GM12878 (cell line): ENCODE data around the gene LTB4R. TPM values are rescaled to one million over a fixed set of nuclear protein-coding genes. Genes with fewer than 3 reads are reported as not detected.

Experiments
- ATAC-seq: fragments of 200-7000 bp; cut with Tn5 transposase; 3 replicates; pipeline ENCODE4 v1.9.1; 2020; ENCODE audit warnings: mild to moderate bottlenecking, moderate library complexity
- BruUV-seq: library from RNA; stranded (reverse); fragments of 400-500 nt; replicated peaks from 2 replicates; lab custom pipeline; 2021; lab: Mats Ljungman, UMichigan
- CTCF ChIA-PET: fragments of 300-600 bp; sonication (Branson Sonifier 250); formaldehyde crosslinking; extraction: SDS; loops from one replicate; lab custom pipeline; 2021; ENCODE audit warnings: inconsistent platforms; lab: Yijun Ruan, JAX
- POLR2A ChIA-PET: fragments of 350-600 bp; formaldehyde crosslinking; extraction: SDS; loops from one replicate; lab custom pipeline; 2021; ENCODE audit warnings: inconsistent platforms; lab: Charles Lee
- RAD21 ChIA-PET: fragments of 300-600 bp; sonication (Branson Sonifier 250); formaldehyde crosslinking; loops from one replicate; lab custom pipeline; 2023; ENCODE audit warnings: antibody characterized with exemption; ENCODE audit not compliant: unreplicated experiment; lab: Charles Lee
- SMC1A ChIA-PET: fragments of 300-600 bp; sonication (Branson Sonifier 250); formaldehyde crosslinking; loops from one replicate; lab custom pipeline; 2023; ENCODE audit not compliant: unreplicated experiment, uncharacterized antibody; lab: Charles Lee
- DNase-seq: peaks from one replicate; pipeline ENCODE4 v3.0.0-alpha.2; 2011; ENCODE audit warnings: low read depth, low spot score
- FAIRE-seq: peaks from 3 replicates; lab custom pipeline; 2011; peaks lifted over from hg19 to GRCh38; lab: Jason Lieb, UNC
- H2AFZ ChIP-seq: 2 replicates; pipeline ENCODE4 v1.6.0; 2011; ENCODE audit warnings: low read depth, low read length, control low read depth; ENCODE audit not compliant: control insufficient read depth
- H3K27ac ChIP-seq: 2 replicates; pipeline ENCODE4 v1.5.1; 2011; ENCODE audit warnings: control low read depth; ENCODE audit not compliant: control insufficient read depth, insufficient read depth
- H3K27me3 ChIP-seq, 2 experiments: replicated peaks in 1 of 2; 2 replicates each; pipeline versions ENCODE4 v1.6.0 to v1.6.1; 2011; ENCODE audit warnings: low read length in 1 of 2; ENCODE audit not compliant: control insufficient read depth in 2 of 2, insufficient read depth in 2 of 2
- H3K36me3 ChIP-seq, 2 experiments: 2 replicates each; pipeline ENCODE4 v1.5.1; 2011; ENCODE audit warnings: low read length in 1 of 2; ENCODE audit not compliant: control insufficient read depth in 2 of 2, insufficient read depth in 2 of 2
- H3K4me1 ChIP-seq: 2 replicates; pipeline ENCODE4 v1.6.1; 2011; ENCODE audit warnings: mild to moderate bottlenecking, low read length, moderate library complexity, mixed read lengths; ENCODE audit not compliant: control insufficient read depth, insufficient read depth
- H3K4me2 ChIP-seq: 2 replicates; pipeline ENCODE4 v1.6.0; 2011; ENCODE audit warnings: control low read depth; ENCODE audit not compliant: control insufficient read depth, insufficient read depth
- H3K4me3 ChIP-seq: fragments of 200-600 bp; sonication (generic); 2 replicates; pipeline ENCODE4 v1.5.1; 2016
- H3K79me2 ChIP-seq: 2 replicates; pipeline ENCODE4 v1.6.0; 2011; ENCODE audit warnings: low read length; ENCODE audit not compliant: control insufficient read depth, insufficient read depth
- H3K9ac ChIP-seq: 2 replicates; pipeline ENCODE4 v1.8.0; 2011; ENCODE audit warnings: low read length, control low read depth, mixed read lengths; ENCODE audit not compliant: control insufficient read depth, insufficient read depth
- H3K9me3 ChIP-seq: replicated peaks from 3 replicates; pipeline ENCODE4 v1.5.1; 2011; ENCODE audit warnings: mild to moderate bottlenecking, low read length; ENCODE audit not compliant: control insufficient read depth, insufficient read depth
- H4K20me1 ChIP-seq: 2 replicates; pipeline ENCODE4 v1.6.0; 2011; ENCODE audit not compliant: control insufficient read depth, insufficient read depth
- CHD4 ChIP-seq: fragments of 200-600 bp; sonication (generic); IDR thresholded peaks from 2 replicates; pipeline ENCODE4 v1.6.1; 2016; ENCODE audit warnings: mild to moderate bottlenecking
- PAX8 ChIP-seq: fragments of 450-650 bp; IDR thresholded peaks from 2 replicates; pipeline ENCODE4 v1.6.1; 2017; ENCODE audit warnings: mild to moderate bottlenecking, moderate library complexity
- RUNX3 ChIP-seq: IDR thresholded peaks from 2 replicates; pipeline ENCODE4 v1.6.1; 2012; ENCODE audit warnings: low read length, inconsistent platforms
- SMARCA5 ChIP-seq: fragments of 450-650 bp; IDR thresholded peaks from 2 replicates; pipeline ENCODE4 v1.6.1; 2017; ENCODE audit warnings: mild to moderate bottlenecking
- SREBF1 ChIP-seq: IDR thresholded peaks from 2 replicates; pipeline ENCODE4 v1.6.1; 2012; ENCODE audit warnings: mild to moderate bottlenecking, low read length
- TCF3 ChIP-seq: IDR thresholded peaks from 2 replicates; pipeline ENCODE4 v1.6.1; 2012; ENCODE audit warnings: low read depth, mild to moderate bottlenecking, low read length, borderline replicate concordance; ENCODE audit not compliant: insufficient read depth
- ZNF24 ChIP-seq: fragments of 450-650 bp; IDR thresholded peaks from 2 replicates; pipeline ENCODE4 v1.6.1; 2017; ENCODE audit warnings: antibody characterized with exemption, mild to moderate bottlenecking
- WGBS: methylation state at CpG from one replicate; pipeline ENCODE4 v1.1.6; 2016; ENCODE audit warnings: low lambda C conversion rate; ENCODE audit not compliant: insufficient replicate concordance, insufficient coverage; ENCODE audit errors: missing lambda C conversion rate; 5-methylcytosine and 5-hydroxymethylcytosine counted together
- in situ Hi-C: fragments of 300-500 bp; cut with MboI; formaldehyde crosslinking; loops from 9 replicates; pipeline ENCODE4 v1.14.3; 2018; ENCODE audit warnings: mixed read lengths
- intact Hi-C: fragments of 100-400 bp; cut with micrococcal nuclease; formaldehyde crosslinking; loops from one replicate; pipeline ENCODE4 v1.14.2; 2022; ENCODE audit not compliant: unreplicated experiment
- polyA plus RNA-seq, 11 experiments: library from polyadenylated mRNA; depleted of rRNA in 4 of 11; unstranded in 6 of 11; stranded (reverse) in 5 of 11; fragments of >200 nt; fragmentation: Nextera tagmentation in 4 of 11; fragmentation: Illumina TruSeq in 1 of 11; extraction: Ambion mirVana in 4 of 11; extraction: Trizol in 1 of 11; gene quantifications; 1 replicate in 1 of 11; 2 replicates in 10 of 11; pipeline versions ENCODE4 v1.2.1 to v1.2.3, GENCODE V29; 2011 to 2016; ENCODE audit warnings: inconsistent platforms in 2 of 11, missing spikeins in 2 of 11, low read depth in 1 of 11
- total RNA-seq, 4 experiments: library from RNA; depleted of rRNA in 3 of 4; stranded (reverse); fragments of >200 nt in 3 of 4; fragmentation: Illumina TruSeq in 1 of 4; extraction: Trizol in 1 of 4; gene quantifications; 2 replicates each; pipeline versions ENCODE4 v1.2.1 to v1.2.3, GENCODE V29; 2013 to 2021
- TF ChIP-seq, protein P1 (sequence below): IDR thresholded peaks from 2 replicates; pipeline ENCODE4 v1.6.1; 2012; ENCODE audit warnings: low read depth, low read length, improper control_type of control experiment

The LTB4R gene
- total and polyA plus RNA-seq, 10 of the 15 experiments (the other 5 are each of a cell fraction or from before 2014, with no cell fraction given), result 1.2 to 14.0 (median 4.0) TPM

GRCh38 chr14:24285351-24285750 is 26.0 kb upstream of the LTB4R start (continued):
- TF ChIP-seq PAX8, result no peak
- no peak for TF ChIP-seq SMARCA5
- TF ChIP-seq RUNX3, result no peak

DNA sequence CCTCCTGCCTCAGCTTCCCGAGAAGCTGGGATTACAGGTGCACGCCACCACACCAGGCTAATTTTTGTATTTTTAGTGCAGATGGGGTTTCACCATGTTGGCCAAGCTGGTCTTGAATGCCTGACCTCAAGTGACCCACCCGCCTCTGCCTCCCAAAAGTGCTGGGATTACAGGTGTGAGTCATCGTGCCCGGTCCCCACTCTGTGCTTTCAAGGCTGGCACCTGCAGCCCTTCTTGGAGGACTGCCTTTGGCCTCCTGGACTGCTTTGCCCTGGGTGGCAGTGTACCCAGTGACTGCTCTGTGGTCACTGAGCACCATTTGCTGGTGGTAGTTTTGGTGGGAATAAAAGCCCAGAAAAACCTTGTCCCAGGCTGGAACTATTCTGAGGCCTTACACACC is 24.3 kb upstream of the LTB4R start:
- Histone ChIP-seq H3K36me3 (peaks cover 8 to 11% of the 10 kb centered on the region in 2 experiments), H3K27me3 (no peaks in the 10 kb centered on the region), H3K27ac (no peak overlapping the region), H4K20me1 (no peaks in the 10 kb centered on the region), H3K4me1 (peaks cover 11% of the 10 kb centered on the region), H2AFZ (no peak overlapping the region), H3K79me2 (no peaks in the 10 kb centered on the region), H3K9ac (no peak overlapping the region), H3K4me2 (no peak overlapping the region), H3K4me3 (no peak overlapping the region), H3K9me3 (no peaks in the 10 kb centered on the region)
- ChIA-PET POLR2A (interaction anchor here (0.8 to 1.3 kb wide), 3 partner anchors 10 to 45 kb away, joined by 3 read pairs; partner anchors contain the start of gene TINF2), RAD21 (no interaction called here), SMC1A (interaction anchor here (1.2 kb wide), 1 partner anchor 10 kb away, joined by 4 read pairs; no protein-coding TSS in a partner anchor), CTCF (no interaction called here)
- WGBS, result 84% methylated on average over 5 of the region's 5 CpGs
- no peak for FAIRE-seq
- DNase-seq, result no peak
- TF ChIP-seq CHD4 (no peak), ZNF24 (no peak), SREBF1 (no peak), TCF3 (no peak)
- TF ChIP-seq, protein P1, sequence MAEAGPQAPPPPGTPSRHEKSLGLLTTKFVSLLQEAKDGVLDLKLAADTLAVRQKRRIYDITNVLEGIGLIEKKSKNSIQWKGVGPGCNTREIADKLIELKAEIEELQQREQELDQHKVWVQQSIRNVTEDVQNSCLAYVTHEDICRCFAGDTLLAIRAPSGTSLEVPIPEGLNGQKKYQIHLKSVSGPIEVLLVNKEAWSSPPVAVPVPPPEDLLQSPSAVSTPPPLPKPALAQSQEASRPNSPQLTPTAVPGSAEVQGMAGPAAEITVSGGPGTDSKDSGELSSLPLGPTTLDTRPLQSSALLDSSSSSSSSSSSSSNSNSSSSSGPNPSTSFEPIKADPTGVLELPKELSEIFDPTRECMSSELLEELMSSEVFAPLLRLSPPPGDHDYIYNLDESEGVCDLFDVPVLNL, result no peak
- intact Hi-C loops, result no loop called here
- no peak for ATAC-seq
- BruUV-seq, result no TSS peak
- in situ Hi-C loops, result no loop called here
